Upper lobe of right lung (tissue), 1 donor: ENCODE data around the gene APLF. TPM values are rescaled to one million over a fixed set of nuclear protein-coding genes. Genes with fewer than 3 reads are reported as not detected.

Experiments used
- ATAC-seq: fragments of 200-7000 bp; cut with Tn5 transposase; one replicate; pipeline ENCODE4 v1.9.1; 2020; ENCODE audit warnings: mild to moderate bottlenecking, moderate library complexity
- DNase-seq: peaks from one replicate; pipeline ENCODE4 v3.0.0-alpha.2; 2020
- H3K27ac ChIP-seq: fragments of 200-600 bp; one replicate; pipeline ENCODE4 v1.8.0; 2022
- H3K27me3 ChIP-seq: fragments of 200-600 bp; one replicate; pipeline ENCODE4 v1.8.0; 2022; ENCODE audit warnings: mild to moderate bottlenecking
- H3K36me3 ChIP-seq: fragments of 200-600 bp; one replicate; pipeline ENCODE4 v1.8.0; 2022
- H3K4me1 ChIP-seq: fragments of 200-600 bp; one replicate; pipeline ENCODE4 v1.8.0; 2022
- H3K4me3 ChIP-seq: fragments of 200-600 bp; one replicate; pipeline ENCODE4 v1.8.0; 2022; ENCODE audit warnings: mild to moderate bottlenecking
- H3K9me3 ChIP-seq: fragments of 200-600 bp; one replicate; pipeline ENCODE4 v1.8.0; 2022
- intact Hi-C: fragments of 100-400 bp; cut with DNase I; formaldehyde crosslinking; loops from one replicate; pipeline ENCODE4 v1.11.0; 2022
- total RNA-seq: library from RNA; stranded (reverse); fragmentation: NEBNext Ultra II Directional; extraction: Animal tissue kit (Norgen Biotek cat#: 25700); gene quantifications from one replicate; pipeline ENCODE4 v1.2.1, GENCODE V29; 2021
- TF ChIP-seq, protein P1 (sequence below): fragments of 200-600 bp; IDR thresholded peaks from one replicate; pipeline ENCODE4 v1.8.0; 2022; ENCODE audit warnings: antibody characterized with exemption
- donor health status: DM: no; HTN: yes; CAD: no; lungs with severe emphysema.

APLF gene
- total RNA-seq, 1 donor from 2014 or later, result 6.8 TPM

DNA sequence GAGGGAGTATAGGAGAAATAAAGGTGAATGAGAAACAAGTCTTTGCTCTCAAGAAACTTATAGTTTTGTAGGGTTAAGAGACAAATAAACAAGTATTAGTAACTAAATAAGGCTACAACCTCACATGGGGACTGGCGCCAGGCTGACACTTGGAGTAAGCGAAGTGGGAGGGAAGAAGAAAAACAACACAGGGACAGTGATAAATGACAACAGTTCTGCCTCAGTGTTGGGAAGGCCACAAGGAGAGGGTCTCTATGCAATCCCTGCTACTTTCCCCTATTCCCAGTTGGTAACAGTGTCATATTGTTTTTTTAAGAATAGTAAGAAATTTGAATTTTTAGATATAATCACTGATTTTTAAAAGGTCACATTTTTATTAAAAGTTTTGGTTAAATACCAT, 4.0 kb downstream of the APLF start:
- ATAC-seq, result no peak
- intact Hi-C loops, result no loop called here

DNA sequence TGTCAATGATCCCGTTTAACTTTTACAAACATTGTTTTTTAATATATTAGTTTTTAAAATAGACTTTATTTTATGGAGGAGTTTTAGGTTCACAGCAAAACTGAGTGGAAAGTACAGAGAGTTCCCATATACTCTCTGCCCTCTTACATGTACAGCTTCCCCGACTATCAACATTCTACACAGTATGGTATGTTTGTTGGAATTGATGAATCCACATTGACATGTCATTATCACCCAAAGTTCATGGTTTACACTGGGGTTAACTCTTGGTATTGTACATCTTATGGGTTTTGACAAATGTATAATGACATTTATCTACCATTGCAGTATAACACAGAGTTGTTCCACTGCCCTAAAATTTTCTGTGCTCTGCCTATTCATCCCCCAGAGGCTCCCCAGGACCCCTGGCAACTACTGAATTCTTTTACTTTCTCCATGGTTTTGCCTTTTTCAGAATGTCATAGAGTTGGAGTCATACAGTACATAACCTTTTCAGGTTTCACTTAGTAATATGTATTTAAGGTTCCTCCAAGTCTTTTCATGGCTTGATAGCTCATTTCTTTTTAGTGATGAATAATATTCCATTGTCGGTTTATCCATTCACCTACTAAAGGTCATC, 5.5 kb downstream of the APLF start:
- ATAC-seq (no peak), DNase-seq (no peak)
- no peaks in the 10 kb centered on the region for H3K9me3 ChIP-seq
- H3K4me3 ChIP-seq, result no peak overlapping the region
- TF ChIP-seq, protein P1, sequence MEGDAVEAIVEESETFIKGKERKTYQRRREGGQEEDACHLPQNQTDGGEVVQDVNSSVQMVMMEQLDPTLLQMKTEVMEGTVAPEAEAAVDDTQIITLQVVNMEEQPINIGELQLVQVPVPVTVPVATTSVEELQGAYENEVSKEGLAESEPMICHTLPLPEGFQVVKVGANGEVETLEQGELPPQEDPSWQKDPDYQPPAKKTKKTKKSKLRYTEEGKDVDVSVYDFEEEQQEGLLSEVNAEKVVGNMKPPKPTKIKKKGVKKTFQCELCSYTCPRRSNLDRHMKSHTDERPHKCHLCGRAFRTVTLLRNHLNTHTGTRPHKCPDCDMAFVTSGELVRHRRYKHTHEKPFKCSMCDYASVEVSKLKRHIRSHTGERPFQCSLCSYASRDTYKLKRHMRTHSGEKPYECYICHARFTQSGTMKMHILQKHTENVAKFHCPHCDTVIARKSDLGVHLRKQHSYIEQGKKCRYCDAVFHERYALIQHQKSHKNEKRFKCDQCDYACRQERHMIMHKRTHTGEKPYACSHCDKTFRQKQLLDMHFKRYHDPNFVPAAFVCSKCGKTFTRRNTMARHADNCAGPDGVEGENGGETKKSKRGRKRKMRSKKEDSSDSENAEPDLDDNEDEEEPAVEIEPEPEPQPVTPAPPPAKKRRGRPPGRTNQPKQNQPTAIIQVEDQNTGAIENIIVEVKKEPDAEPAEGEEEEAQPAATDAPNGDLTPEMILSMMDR, result no peak
- intact Hi-C loops, result no loop called here
- no peaks in the 10 kb centered on the region for H3K27me3 ChIP-seq
- H3K4me1 ChIP-seq, result peaks cover 6% of the 10 kb centered on the region
- H3K36me3 ChIP-seq, result no peaks in the 10 kb centered on the region
- no peak overlapping the region for H3K27ac ChIP-seq

More for the DNA sequence above, 4.0 kb downstream of the APLF start:
- Histone ChIP-seq H3K4me1 (peaks cover 10% of the 10 kb centered on the region), H3K36me3 (no peaks in the 10 kb centered on the region), H3K27ac (no peak overlapping the region), H3K27me3 (no peaks in the 10 kb centered on the region), H3K4me3 (no peak overlapping the region), H3K9me3 (no peaks in the 10 kb centered on the region)
- DNase-seq, result no peak
- TF ChIP-seq, protein P1, result no peak

DNA sequence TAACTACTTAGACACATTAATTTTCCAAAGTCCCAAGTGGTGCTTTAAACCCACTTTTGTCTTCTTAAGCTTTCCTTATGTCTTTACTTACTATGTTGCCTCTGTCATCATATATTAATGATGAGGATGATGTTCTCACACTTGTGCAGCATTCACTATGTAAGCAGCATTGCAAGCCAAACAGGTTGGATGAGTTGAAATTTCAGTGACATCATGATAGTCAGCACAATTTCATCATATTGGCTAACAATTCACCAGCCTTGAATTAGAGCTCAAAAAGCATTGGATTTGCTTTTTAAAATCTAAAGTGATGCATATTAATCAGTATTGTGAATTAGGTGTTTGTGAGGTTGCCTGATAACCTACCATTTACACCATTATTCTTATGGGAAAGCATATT, 7.7 kb downstream of the APLF start:
- no peaks in the 10 kb centered on the region for H3K36me3 ChIP-seq
- ATAC-seq (no peak), DNase-seq (no peak)
- H3K4me1 ChIP-seq, result no peaks in the 10 kb centered on the region
- H3K27me3 ChIP-seq, result no peaks in the 10 kb centered on the region
- no peak overlapping the region for H3K4me3 ChIP-seq
- H3K9me3 ChIP-seq, result no peaks in the 10 kb centered on the region
- TF ChIP-seq, protein P1, result no peak
- intact Hi-C loops, result no loop called here
- no peak overlapping the region for H3K27ac ChIP-seq

DNA sequence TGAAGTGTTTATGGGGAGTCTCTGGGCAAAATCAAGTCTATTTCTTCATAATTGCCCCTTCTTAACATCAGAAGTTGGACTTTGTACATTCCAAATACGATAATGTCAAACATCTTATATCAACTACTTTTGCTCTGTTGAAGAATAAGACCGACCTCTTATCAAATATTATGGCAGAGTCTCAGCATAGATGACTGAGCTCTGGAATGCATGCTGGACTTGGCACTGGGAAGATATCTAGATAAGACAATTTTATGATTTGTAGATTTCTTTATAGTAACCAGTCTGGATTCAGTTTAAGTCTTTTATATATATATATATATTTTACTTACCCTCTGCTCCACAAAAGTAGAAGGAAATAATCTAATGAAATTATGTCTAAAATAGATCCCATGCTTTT, 8.2 kb downstream of the APLF start:
- Histone ChIP-seq H3K9me3 (no peaks in the 10 kb centered on the region), H3K27me3 (no peaks in the 10 kb centered on the region), H3K4me3 (no peak overlapping the region), H3K36me3 (no peaks in the 10 kb centered on the region), H3K4me1 (no peaks in the 10 kb centered on the region), H3K27ac (no peak overlapping the region)
- TF ChIP-seq, protein P1, result no peak
- no peak for DNase-seq
- no peak for ATAC-seq
- intact Hi-C loops, result no loop called here

DNA sequence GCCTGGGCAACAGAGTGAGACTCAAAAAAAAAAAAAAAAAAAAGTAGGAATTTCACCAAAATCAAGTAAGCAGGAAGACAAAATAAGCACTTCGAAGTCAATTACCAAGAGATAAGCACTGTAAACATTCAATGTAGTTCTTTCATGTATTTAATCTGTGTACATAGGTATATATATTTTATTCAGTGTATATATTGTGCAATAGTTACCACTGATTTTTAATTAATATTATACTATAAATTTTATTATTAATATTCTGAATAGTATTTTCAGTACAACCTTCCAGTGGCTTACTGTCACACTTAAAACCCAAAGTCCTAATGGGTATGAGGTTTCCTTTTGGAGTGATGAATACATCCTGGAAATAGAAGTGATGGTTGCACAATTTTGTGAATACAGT, 9.1 kb downstream of the APLF start:
- TF ChIP-seq, protein P1, result no peak
- ATAC-seq (no peak), DNase-seq (no peak)
- H3K9me3 ChIP-seq, result no peaks in the 10 kb centered on the region
- intact Hi-C loops, result no loop called here
- H3K4me1 ChIP-seq, result no peaks in the 10 kb centered on the region
- no peaks in the 10 kb centered on the region for H3K36me3 ChIP-seq
- no peaks in the 10 kb centered on the region for H3K27me3 ChIP-seq
- no peak overlapping the region for H3K27ac ChIP-seq
- H3K4me3 ChIP-seq, result no peak overlapping the region

DNA sequence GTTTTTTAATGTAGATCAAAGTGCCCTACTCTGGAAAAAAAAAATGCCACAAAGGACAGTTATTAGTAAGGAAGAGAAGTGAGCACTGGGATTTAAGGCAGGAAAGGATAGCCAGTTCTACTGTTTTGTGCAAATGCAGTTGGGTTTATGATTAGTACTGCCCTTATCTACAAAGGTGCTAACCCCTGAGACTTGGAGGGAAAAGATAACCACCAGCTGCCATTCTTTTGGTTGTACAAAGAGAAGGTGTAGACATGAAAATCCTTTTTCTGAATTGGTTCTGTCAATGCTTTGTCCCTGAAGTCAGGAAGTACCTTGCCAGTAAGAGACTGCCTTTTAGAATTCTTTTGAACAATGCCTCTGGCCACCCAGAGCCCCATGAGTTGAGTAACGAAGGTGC, 11.3 kb downstream of the APLF start:
- H3K27me3 ChIP-seq, result no peaks in the 10 kb centered on the region
- no peak overlapping the region for H3K27ac ChIP-seq
- no peaks in the 10 kb centered on the region for H3K9me3 ChIP-seq
- no peak for ATAC-seq
- TF ChIP-seq, protein P1, result no peak
- H3K36me3 ChIP-seq, result no peaks in the 10 kb centered on the region
- H3K4me3 ChIP-seq, result no peak overlapping the region
- no peak for DNase-seq
- intact Hi-C loops, result no loop called here
- H3K4me1 ChIP-seq, result no peaks in the 10 kb centered on the region
